GM18909 (cell line): ENCODE data around the gene VIM.

Source experiments
- ATAC-seq: cut with Tn5 transposase; IDR thresholded peaks from one replicate; pipeline ENCODE4 v1.9.1; 2021; ENCODE audit warnings: mild to moderate bottlenecking; ENCODE audit not compliant: unreplicated experiment, poor library complexity

VIM gene

DNA sequence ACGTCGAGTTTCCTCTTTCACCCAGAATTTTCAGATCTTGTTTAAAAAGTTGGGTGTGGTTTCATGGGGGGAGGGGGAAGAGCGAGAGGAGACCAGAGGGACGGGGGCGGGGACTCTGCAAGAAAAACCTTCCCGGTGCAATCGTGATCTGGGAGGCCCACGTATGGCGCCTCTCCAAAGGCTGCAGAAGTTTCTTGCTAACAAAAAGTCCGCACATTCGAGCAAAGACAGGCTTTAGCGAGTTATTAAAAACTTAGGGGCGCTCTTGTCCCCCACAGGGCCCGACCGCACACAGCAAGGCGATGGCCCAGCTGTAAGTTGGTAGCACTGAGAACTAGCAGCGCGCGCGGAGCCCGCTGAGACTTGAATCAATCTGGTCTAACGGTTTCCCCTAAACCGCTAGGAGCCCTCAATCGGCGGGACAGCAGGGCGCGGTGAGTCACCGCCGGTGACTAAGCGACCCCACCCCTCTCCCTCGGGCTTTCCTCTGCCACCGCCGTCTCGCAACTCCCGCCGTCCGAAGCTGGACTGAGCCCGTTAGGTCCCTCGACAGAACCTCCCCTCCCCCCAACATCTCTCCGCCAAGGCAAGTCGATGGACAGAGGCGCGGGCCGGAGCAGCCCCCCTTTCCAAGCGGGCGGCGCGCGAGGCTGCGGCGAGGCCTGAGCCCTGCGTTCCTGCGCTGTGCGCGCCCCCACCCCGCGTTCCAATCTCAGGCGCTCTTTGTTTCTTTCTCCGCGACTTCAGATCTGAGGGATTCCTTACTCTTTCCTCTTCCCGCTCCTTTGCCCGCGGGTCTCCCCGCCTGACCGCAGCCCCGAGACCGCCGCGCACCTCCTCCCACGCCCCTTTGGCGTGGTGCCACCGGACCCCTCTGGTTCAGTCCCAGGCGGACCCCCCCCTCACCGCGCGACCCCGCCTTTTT is at the start of gene VIM:
Gene VIM (plus strand): TSS at position 151 of the 925 bp plus-strand sequence. CDS start 1,182 bp downstream, outside the sequence.
- ATAC-seq = peak; percentile 47

- no peak for ATAC-seq
Observed at GRCh38 chr10:17179002-17179401, 49.0 kb upstream of the VIM start.

DNA sequence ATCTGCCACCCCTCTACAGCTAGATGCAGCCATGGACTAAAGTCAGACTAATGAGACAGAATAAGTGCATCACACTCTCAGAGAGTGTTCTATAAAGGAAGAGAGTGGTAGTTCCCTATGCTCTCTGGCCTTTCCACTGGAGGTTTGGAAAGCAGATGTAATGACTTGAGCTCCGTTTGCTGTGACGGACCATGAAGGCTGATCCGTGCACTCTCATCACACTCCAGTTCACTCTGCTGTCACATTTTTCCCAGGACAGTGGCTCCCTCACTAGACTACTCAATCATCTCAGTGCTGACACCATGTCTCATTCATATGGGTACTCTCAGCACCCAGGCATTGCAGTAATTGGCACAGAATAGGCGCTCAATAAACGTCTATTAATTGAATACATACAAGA is 46.9 kb upstream of the VIM start:
- ATAC-seq = no peak

DNA sequence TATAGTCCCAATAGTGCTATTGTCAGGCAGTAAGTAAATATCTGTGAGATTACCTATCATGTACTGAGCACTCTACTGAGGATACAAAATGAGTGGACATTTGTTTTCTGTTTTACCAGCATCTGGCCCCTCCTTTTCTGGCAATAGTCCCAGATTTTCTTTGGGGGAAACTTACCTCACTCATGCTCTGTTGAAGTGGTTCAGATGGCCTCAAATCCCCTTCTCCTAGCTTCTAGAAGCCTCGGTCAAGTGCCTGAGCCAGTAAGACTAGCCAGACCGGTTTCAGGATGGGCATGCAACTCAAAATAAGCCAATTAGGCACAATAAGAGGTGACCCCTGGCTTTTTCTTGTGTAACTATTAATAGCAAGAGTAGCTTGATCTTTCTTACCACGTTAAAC is 46.3 kb upstream of the VIM start:
- no peak for ATAC-seq

DNA sequence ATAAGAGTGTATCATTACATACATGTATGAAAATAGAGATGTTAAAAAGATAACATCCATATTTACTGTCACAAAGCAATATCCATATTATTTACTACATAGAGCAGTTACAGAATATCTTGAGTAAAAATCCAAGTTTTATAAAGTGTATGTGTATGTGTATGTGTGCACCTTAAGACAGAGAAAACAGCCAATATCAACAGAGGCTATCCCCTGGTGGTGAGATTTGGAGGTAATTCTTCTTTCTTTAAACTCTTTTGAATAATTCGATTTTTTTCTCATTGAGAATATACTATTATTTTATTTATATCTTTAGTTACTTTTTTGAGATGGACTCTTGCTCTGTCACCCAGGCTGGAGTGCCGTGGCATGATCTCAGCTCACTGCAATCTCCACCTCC is 44.9 kb upstream of the VIM start:
- no peak for ATAC-seq

- no peak for ATAC-seq
Observed at GRCh38 chr10:17185873-17186272, 42.2 kb upstream of the VIM start.

GRCh38 chr10:17188644-17189172 is 39.3 kb upstream of the VIM start:
- ATAC-seq = no peak

GRCh38 chr10:17190602-17191001 is 37.4 kb upstream of the VIM start:
- ATAC-seq = no peak

DNA sequence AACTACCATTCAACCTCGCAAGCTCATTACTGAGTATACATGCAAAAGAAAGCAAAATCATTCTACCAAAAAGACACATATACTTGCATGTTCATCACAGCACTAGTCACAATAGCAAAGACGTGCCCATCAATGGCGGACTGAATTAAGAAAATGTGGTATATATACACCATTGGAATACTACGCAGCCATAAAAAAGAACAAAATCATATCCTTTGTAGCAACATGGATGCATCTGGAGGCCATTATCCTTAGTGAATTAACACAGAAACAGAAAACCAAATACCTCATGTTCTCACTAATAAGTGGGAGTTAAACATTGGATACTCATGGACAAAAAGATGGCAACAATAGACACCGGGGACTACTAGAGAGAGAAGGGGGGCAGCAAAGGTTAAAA is 33.0 kb upstream of the VIM start:
- no peak for ATAC-seq

DNA sequence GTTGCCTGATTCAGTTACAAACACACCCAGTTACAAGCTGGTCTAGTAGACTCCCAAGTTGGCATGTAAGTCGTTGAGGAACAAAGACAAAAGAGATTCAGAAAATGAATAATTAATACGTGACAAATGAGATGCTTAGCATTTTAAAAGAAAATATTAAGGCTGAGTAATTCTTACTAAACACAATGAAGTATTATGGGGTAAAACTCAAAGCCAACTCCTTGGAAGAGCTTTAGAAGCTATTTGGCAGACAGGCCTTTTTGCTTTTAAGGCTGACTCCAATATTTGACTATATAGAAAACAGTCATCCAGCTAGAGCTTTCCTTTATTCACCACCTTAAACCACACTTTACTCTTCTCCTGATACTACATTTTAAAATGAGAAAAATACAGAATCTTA is 32.0 kb upstream of the VIM start:
- no peak for ATAC-seq

DNA sequence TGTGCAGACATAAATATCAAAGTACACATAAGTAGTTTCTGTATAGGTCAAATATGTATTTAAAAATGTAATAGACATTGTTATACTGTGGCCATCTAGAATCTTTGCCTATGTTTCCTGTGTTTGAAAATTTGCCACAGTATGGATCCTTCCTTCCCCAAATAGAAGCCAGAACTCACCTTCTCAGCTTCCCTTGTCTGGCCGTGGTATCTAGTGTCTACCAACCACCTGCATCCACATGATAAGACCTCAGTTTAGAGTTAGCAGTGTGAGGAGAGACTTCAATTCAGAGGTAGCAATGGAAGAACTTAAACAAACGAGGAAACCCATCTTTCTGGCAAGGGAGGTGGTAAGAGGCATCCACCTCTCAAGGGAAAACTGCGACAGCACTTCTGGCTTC is 31.5 kb upstream of the VIM start:
- ATAC-seq = no peak

DNA sequence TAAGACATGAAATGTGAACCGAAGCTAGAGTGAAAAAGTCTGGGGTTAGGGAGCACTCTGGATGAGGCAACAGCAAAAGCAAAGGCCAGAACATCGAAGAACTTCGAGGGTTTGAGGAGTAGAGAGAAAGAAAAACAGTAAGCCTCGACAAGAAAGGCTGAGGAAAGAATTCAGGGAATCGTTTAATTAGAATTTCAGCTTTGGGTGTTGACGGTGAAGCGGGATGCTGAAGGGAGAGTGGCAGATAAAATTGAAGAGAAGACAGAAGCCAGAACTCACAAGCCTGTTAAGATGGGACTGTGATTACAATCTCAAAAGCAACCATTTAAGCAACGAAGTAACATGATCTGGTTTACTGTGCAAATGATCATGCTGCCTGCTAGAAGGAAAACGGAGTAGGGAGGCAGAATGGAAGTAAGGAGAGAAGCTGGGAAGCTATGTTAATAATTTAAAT is 28.7 kb upstream of the VIM start:
- no peak for ATAC-seq

GRCh38 chr10:17200001-17200911 is 27.8 kb upstream of the VIM start:
- no peak for ATAC-seq

GRCh38 chr10:17200912-17201793 is 26.9 kb upstream of the VIM start, which contains the start of gene TRDMT1:
Gene TRDMT1, minus strand, starts transcription at chr10:17201672. Its CDS starts 38 bp downstream, at chr10:17201634.
- peak; percentile 96 for ATAC-seq

DNA sequence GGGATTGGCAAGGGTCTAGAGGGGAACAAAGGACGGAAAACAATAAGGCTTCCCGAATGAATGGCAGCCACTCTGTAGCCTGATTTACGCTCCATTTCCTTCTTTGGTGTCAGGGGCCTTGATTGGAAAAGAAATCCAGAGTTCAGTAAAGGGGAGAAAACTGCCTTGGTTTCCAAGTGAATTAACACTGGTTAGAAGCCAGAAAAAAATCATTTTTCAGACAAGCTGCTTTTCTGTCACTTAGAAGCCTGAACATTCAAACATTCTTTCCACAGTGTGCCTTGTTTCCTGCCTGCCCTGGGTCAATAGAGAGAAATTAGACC is 26.3 kb upstream of the VIM start:
- no peak for ATAC-seq

DNA sequence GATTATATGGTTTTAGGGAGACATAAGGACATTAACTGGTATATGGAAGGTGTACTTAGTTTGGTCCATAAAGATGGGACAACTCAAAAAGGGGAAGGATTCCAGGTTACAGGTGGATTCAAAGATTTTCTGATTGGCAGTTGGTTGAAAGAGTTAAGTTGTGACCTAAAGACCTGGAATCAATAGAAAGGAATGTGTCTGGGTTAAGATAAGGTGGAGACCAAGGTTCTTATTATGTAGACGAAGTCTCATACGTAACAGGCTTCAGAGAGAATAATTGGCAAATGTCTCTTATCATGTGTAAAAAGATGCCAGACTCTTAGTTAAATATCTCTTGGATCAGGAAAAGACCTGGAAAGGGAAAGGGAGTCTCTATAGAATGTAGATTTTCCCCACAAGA is 25.5 kb upstream of the VIM start:
- ATAC-seq = no peak

DNA sequence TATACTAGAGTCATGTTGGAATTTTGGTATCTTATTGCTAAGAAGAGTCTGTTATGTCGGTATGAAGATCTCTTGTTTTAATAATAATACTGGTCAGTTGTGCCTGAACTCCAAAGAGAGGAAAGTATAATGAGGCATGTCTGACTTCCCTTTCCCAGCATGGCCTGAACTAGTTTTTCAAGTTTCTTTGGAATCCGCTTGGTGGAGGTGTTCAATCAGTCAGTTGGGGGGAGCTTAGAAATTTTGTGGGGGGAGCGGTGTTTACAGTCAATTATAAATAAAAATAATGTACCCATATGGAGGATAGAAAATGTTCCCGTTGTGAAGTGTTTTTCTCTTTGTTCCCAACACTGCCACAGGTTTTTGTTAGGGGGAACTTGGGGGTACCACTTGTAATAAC is 25.0 kb upstream of the VIM start:
- no peak for ATAC-seq

GRCh38 chr10:17203416-17203815 is 24.6 kb upstream of the VIM start:
- ATAC-seq = no peak

- ATAC-seq = peak; percentile 65
Observed at GRCh38 chr10:17206210-17206709, 21.8 kb upstream of the VIM start.

- no peak for ATAC-seq
Observed at GRCh38 chr10:17208476-17208875, 19.6 kb upstream of the VIM start.
